Gastroesophageal sphincter (tissue), 3 donors: Measurements from ENCODE around the gene MIDN.

ENCODE experiments used
- EP300 ChIP-seq: sonication (generic); formaldehyde crosslinking; IDR thresholded peaks from one replicate; pipeline ENCODE4 v1.6.1; 2017; ENCODE audit warnings: antibody characterized with exemption, mild to moderate bottlenecking
- POLR2A ChIP-seq, 2 donors: fragments of 450-650 bp; IDR thresholded peaks; one replicate each; pipeline ENCODE4 v1.6.1; 2017; ENCODE audit warnings: antibody characterized with exemption in 2 of 2, mild to moderate bottlenecking in 2 of 2, moderate library complexity in 1 of 2
- POLR2AphosphoS5 ChIP-seq: sonication (generic); formaldehyde crosslinking; IDR thresholded peaks from one replicate; pipeline ENCODE4 v1.6.1; 2017; ENCODE audit warnings: antibody characterized with exemption
- TF ChIP-seq, protein P1 (sequence below), 4 experiments: fragments of 200-600 bp in 2 of 4; fragments of 450-650 bp in 2 of 4; sonication (generic) in 1 of 4; IDR thresholded peaks; one replicate each; pipeline ENCODE4 v1.5.1; 2017 to 2019; ENCODE audit warnings: antibody characterized with exemption in 4 of 4, mild to moderate bottlenecking in 2 of 4, moderate library complexity in 2 of 4

DNA sequence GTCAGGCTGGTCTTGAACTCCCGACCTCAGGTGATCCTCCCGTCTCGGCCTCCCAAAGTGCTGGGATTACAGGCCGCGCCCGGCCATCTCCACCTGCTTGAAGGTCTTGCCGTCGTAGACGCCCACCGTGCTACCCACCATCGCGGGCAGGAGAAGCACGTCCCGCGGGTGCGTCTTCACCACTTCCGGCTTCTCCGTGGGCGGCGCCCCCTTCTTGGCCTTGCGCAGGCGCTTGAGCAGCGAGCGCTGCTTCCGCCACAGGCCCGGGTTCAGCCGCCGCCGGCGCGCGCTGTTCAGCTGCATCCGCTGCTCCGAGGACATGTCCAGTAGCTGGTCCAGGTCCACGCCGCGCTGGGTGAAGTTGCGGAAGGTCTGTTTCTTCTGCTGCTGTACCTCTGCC lies 58.9 kb downstream of the MIDN start:
- TF ChIP-seq, protein P1, sequence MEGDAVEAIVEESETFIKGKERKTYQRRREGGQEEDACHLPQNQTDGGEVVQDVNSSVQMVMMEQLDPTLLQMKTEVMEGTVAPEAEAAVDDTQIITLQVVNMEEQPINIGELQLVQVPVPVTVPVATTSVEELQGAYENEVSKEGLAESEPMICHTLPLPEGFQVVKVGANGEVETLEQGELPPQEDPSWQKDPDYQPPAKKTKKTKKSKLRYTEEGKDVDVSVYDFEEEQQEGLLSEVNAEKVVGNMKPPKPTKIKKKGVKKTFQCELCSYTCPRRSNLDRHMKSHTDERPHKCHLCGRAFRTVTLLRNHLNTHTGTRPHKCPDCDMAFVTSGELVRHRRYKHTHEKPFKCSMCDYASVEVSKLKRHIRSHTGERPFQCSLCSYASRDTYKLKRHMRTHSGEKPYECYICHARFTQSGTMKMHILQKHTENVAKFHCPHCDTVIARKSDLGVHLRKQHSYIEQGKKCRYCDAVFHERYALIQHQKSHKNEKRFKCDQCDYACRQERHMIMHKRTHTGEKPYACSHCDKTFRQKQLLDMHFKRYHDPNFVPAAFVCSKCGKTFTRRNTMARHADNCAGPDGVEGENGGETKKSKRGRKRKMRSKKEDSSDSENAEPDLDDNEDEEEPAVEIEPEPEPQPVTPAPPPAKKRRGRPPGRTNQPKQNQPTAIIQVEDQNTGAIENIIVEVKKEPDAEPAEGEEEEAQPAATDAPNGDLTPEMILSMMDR (IDR thresholded peaks at IDR 0.05), result no peak
- no peak for TF ChIP-seq POLR2A (IDR thresholded peaks at IDR 0.05)
- TF ChIP-seq POLR2AphosphoS5, result no peak
- no peak for TF ChIP-seq EP300
